Adrenal gland (tissue), 12 donors: ENCODE data around the gene PCDHGA5. TPM values are rescaled to one million over a fixed set of nuclear protein-coding genes. Genes with fewer than 3 reads are reported as not detected.
A peak's percentile ranks its signal among the peaks of the same experiment; 100 is the strongest.

Experiments used
- DNase-seq, 7 donors: peaks; one replicate each; pipeline ENCODE4 v3.0.0-alpha.2; 2019 to 2020
- H3K27ac ChIP-seq, 5 donors: fragments of 200-600 bp; sonication (generic) in 4 of 5; 1 replicate in 3 of 5; 2 replicates in 2 of 5; pipeline versions ENCODE4 v1.5.1 to v1.8.0; 2016 to 2020; ENCODE audit warnings: mild to moderate bottlenecking in 1 of 5
- H3K27me3 ChIP-seq: fragments of 200-600 bp; 2 replicates; pipeline ENCODE4 v1.8.0; 2021
- H3K36me3 ChIP-seq, 2 donors: fragments of 200-600 bp; replicated peaks in 1 of 2; 1 replicate in 1 of 2; 2 replicates in 1 of 2; pipeline versions ENCODE4 v1.5.1 to v1.8.0; 2018 to 2022
- H3K4me1 ChIP-seq, 2 donors: fragments of 200-600 bp; replicated peaks in 1 of 2; 1 replicate in 1 of 2; 2 replicates in 1 of 2; pipeline versions ENCODE4 v1.5.1 to v1.8.0; 2018 to 2021
- H3K4me3 ChIP-seq, 4 donors: fragments of 200-600 bp; sonication (generic) in 3 of 4; one replicate each; pipeline ENCODE4 v1.5.1; 2016 to 2018
- H3K9me3 ChIP-seq, 3 donors: fragments of 200-600 bp; sonication (generic) in 1 of 3; replicated peaks in 1 of 3; 1 replicate in 2 of 3; 2 replicates in 1 of 3; pipeline versions ENCODE4 v1.5.1 to v1.8.0; 2016 to 2021
- CTCF ChIP-seq, 6 experiments: fragments of 450-650 bp in 4 of 6; fragments of 200-600 bp in 2 of 6; sonication (generic) in 1 of 6; IDR thresholded peaks; 1 replicate in 5 of 6; 2 replicates in 1 of 6; pipeline versions ENCODE4 v1.5.1 to v1.8.0; 2016 to 2021; ENCODE audit warnings: antibody characterized with exemption in 6 of 6, mild to moderate bottlenecking in 2 of 6, moderate library complexity in 1 of 6
- POLR2A ChIP-seq, 2 donors: fragments of 450-650 bp; IDR thresholded peaks; one replicate each; pipeline ENCODE4 v1.6.1; 2017; ENCODE audit warnings: antibody characterized with exemption in 2 of 2, mild to moderate bottlenecking in 2 of 2, moderate library complexity in 1 of 2
- WGBS, 4 donors: extraction: QIAGEN DNeasy Blood & Tissue Kit in 2 of 4; methylation state at CpG; one replicate each; pipeline versions ENCODE4 v1.1.5 to v1.1.7; 2013 to 2017; 5-methylcytosine and 5-hydroxymethylcytosine counted together
- intact Hi-C, 2 donors: fragments of 100-400 bp; cut with DNase I; formaldehyde crosslinking; loops; one replicate each; pipeline versions ENCODE4 v1.14.1 to v1.15.0; 2022 to 2023
- polyA plus RNA-seq, 3 donors: library from polyadenylated mRNA; stranded (reverse); fragments of 200-250 nt in 2 of 3; fragments of 350-450 nt in 1 of 3; fragmentation: Illumina TruSeq in 1 of 3; extraction: RNeasy Lipid Tissue Mini Kit (QIAGEN cat#74804) in 1 of 3; gene quantifications; one replicate each; pipeline ENCODE4 v1.2.3, GENCODE V29; 2013 to 2014
- total RNA-seq, 9 donors: library from RNA; depleted of rRNA in 4 of 9; stranded (reverse); fragments of >200 nt in 4 of 9; fragments of 120-200 nt in 1 of 9; fragmentation: NEBNext Ultra II Directional in 1 of 9; extraction: Animal tissue kit (Norgen Biotek cat#: 25700) in 1 of 9; gene quantifications; one replicate each; pipeline versions ENCODE4 v1.1.0 to v1.2.4, GENCODE V29; 2013 to 2023
- donor health status: healthy with polysubstance abuse.
- donor health status: Bipolar disorder and iron deficiency.
- donor health status: DM: yes; HTN: yes; CAD: no.
- donor health status: DM: no; HTN: no; CAD: no.
- donor health status: DM: no; HTN: no; CAD: no.
- donor health status: DM: yes; HTN: yes; CAD: no.

The PCDHGA5 gene
- total and polyA plus RNA-seq, 12 donors: 0.24 to 5.9 (median 1.7) TPM

GRCh38 chr5:141349917-141350619 lies 13.9 kb upstream of the PCDHGA5 start, which contains the start of gene PCDHGB1:
TSS of gene PCDHGB1 (plus strand) at chr5:141350099. CDS start at chr5:141350261, 162 bp downstream.
- WGBS, 4 donors: 16 to 31% (median 21%) methylated on average over 28 to 29 of the region's 29 CpGs
- Histone ChIP-seq H3K9me3 (peaks cover 0 to 14% (median 13%) of the 10 kb centered on the region in 3 donors), H3K27me3 (no peaks in the 10 kb centered on the region), H3K36me3 (no peaks in the 10 kb centered on the region), H3K4me3 (peak within 1 kb of the TSS in 1 of 4 donors; percentile 33), H3K4me1 (no peaks in the 10 kb centered on the region), H3K27ac (no peak within 1 kb of the TSS)
- no peak for TF ChIP-seq POLR2A (IDR thresholded peaks at IDR 0.05)
- TF ChIP-seq CTCF (IDR thresholded peaks at IDR 0.05): peak in 4 of 6 experiments; percentile 16 to 29 (median 22)
- intact Hi-C loops: no loop called here
- DNase-seq: peak in 2 of 7 donors; percentile 35 to 46

- TF ChIP-seq POLR2A (IDR thresholded peaks at IDR 0.05) (no peak), CTCF (IDR thresholded peaks at IDR 0.05) (no peak)
- H3K4me1 ChIP-seq: no peaks in the 10 kb centered on the region
- peaks cover 0 to 18% (median 14%) of the 10 kb centered on the region in 3 donors for H3K9me3 ChIP-seq
- no peak overlapping the region for H3K27ac ChIP-seq
- 24 to 59% (median 25%) methylated on average over 9 to 34 of the region's 36 CpGs for WGBS, 4 donors
- no peak overlapping the region for H3K4me3 ChIP-seq
- H3K27me3 ChIP-seq: no peaks in the 10 kb centered on the region
- no peak for DNase-seq
- intact Hi-C loops: no loop called here
- no peaks in the 10 kb centered on the region for H3K36me3 ChIP-seq
Observed at GRCh38 chr5:141351591-141351990, 12.4 kb upstream of the PCDHGA5 start.

- intact Hi-C loops: no loop called here
- no peak for DNase-seq
- WGBS, 4 donors: 11 to 16% (median 14%) methylated on average over 26 to 29 of the region's 29 CpGs
- peaks cover 0 to 14% (median 13%) of the 10 kb centered on the region in 3 donors for H3K9me3 ChIP-seq
- H3K4me3 ChIP-seq: peak within 1 kb of the TSS in 1 of 4 donors; percentile 45
- TF ChIP-seq POLR2A (IDR thresholded peaks at IDR 0.05): no peak
- peak in 3 of 6 experiments; percentile 13 to 45 (median 17) for TF ChIP-seq CTCF (IDR thresholded peaks at IDR 0.05)
- H3K4me1 ChIP-seq: no peaks in the 10 kb centered on the region
- no peaks in the 10 kb centered on the region for H3K36me3 ChIP-seq
- H3K27ac ChIP-seq: no peak within 1 kb of the TSS
- H3K27me3 ChIP-seq: no peaks in the 10 kb centered on the region
Observed at GRCh38 chr5:141354900-141355469, 9.0 kb upstream of the PCDHGA5 start, which contains the start of gene PCDHGA4. TSS of gene PCDHGA4 (plus strand) at chr5:141355021. CDS start at chr5:141355108, 87 bp downstream.

- TF ChIP-seq POLR2A (IDR thresholded peaks at IDR 0.05) (no peak), CTCF (IDR thresholded peaks at IDR 0.05) (no peak)
- H3K9me3 ChIP-seq: peaks cover 0 to 15% (median 14%) of the 10 kb centered on the region in 3 donors
- intact Hi-C loops: no loop called here
- H3K27me3 ChIP-seq: no peaks in the 10 kb centered on the region
- no peak for DNase-seq
- H3K27ac ChIP-seq: no peak overlapping the region
- H3K4me1 ChIP-seq: no peaks in the 10 kb centered on the region
- H3K36me3 ChIP-seq: no peaks in the 10 kb centered on the region
- peak overlapping the region in 1 of 4 donors; percentile 45 for H3K4me3 ChIP-seq
- WGBS, 4 donors: 40 to 63% (median 47%) methylated on average over 24 of the region's 24 CpGs
Observed at GRCh38 chr5:141355641-141356040, 8.3 kb upstream of the PCDHGA5 start.
